GM12878 (cell line): ENCODE results near the gene CSF3R. TPM values are rescaled to one million over a fixed set of nuclear protein-coding genes. Genes with fewer than 3 reads are reported as not detected.

ENCODE experiments used
- ATAC-seq: fragments of 200-7000 bp; cut with Tn5 transposase; 3 replicates; pipeline ENCODE4 v1.9.1; 2020; ENCODE audit warnings: mild to moderate bottlenecking, moderate library complexity
- BruUV-seq: library from RNA; stranded (reverse); fragments of 400-500 nt; replicated peaks from 2 replicates; lab custom pipeline; 2021; lab: Mats Ljungman, UMichigan
- CTCF ChIA-PET: fragments of 300-600 bp; sonication (Branson Sonifier 250); formaldehyde crosslinking; extraction: SDS; loops from one replicate; lab custom pipeline; 2021; ENCODE audit warnings: inconsistent platforms; lab: Yijun Ruan, JAX
- POLR2A ChIA-PET: fragments of 350-600 bp; formaldehyde crosslinking; extraction: SDS; loops from one replicate; lab custom pipeline; 2021; ENCODE audit warnings: inconsistent platforms; lab: Charles Lee
- RAD21 ChIA-PET: fragments of 300-600 bp; sonication (Branson Sonifier 250); formaldehyde crosslinking; loops from one replicate; lab custom pipeline; 2023; ENCODE audit warnings: antibody characterized with exemption; ENCODE audit not compliant: unreplicated experiment; lab: Charles Lee
- SMC1A ChIA-PET: fragments of 300-600 bp; sonication (Branson Sonifier 250); formaldehyde crosslinking; loops from one replicate; lab custom pipeline; 2023; ENCODE audit not compliant: unreplicated experiment, uncharacterized antibody; lab: Charles Lee
- DNase-seq: peaks from one replicate; pipeline ENCODE4 v3.0.0-alpha.2; 2011; ENCODE audit warnings: low read depth, low spot score
- FAIRE-seq: peaks from 3 replicates; lab custom pipeline; 2011; peaks lifted over from hg19 to GRCh38; lab: Jason Lieb, UNC
- H2AFZ ChIP-seq: 2 replicates; pipeline ENCODE4 v1.6.0; 2011; ENCODE audit warnings: low read depth, low read length, control low read depth; ENCODE audit not compliant: control insufficient read depth
- H3K27ac ChIP-seq: 2 replicates; pipeline ENCODE4 v1.5.1; 2011; ENCODE audit warnings: control low read depth; ENCODE audit not compliant: control insufficient read depth, insufficient read depth
- H3K27me3 ChIP-seq, 2 experiments: replicated peaks in 1 of 2; 2 replicates each; pipeline versions ENCODE4 v1.6.0 to v1.6.1; 2011; ENCODE audit warnings: low read length in 1 of 2; ENCODE audit not compliant: control insufficient read depth in 2 of 2, insufficient read depth in 2 of 2
- H3K36me3 ChIP-seq, 2 experiments: 2 replicates each; pipeline ENCODE4 v1.5.1; 2011; ENCODE audit warnings: low read length in 1 of 2; ENCODE audit not compliant: control insufficient read depth in 2 of 2, insufficient read depth in 2 of 2
- H3K4me1 ChIP-seq: 2 replicates; pipeline ENCODE4 v1.6.1; 2011; ENCODE audit warnings: mild to moderate bottlenecking, low read length, moderate library complexity, mixed read lengths; ENCODE audit not compliant: control insufficient read depth, insufficient read depth
- H3K4me2 ChIP-seq: 2 replicates; pipeline ENCODE4 v1.6.0; 2011; ENCODE audit warnings: control low read depth; ENCODE audit not compliant: control insufficient read depth, insufficient read depth
- H3K4me3 ChIP-seq: fragments of 200-600 bp; sonication (generic); 2 replicates; pipeline ENCODE4 v1.5.1; 2016
- H3K79me2 ChIP-seq: 2 replicates; pipeline ENCODE4 v1.6.0; 2011; ENCODE audit warnings: low read length; ENCODE audit not compliant: control insufficient read depth, insufficient read depth
- H3K9ac ChIP-seq: 2 replicates; pipeline ENCODE4 v1.8.0; 2011; ENCODE audit warnings: low read length, control low read depth, mixed read lengths; ENCODE audit not compliant: control insufficient read depth, insufficient read depth
- H3K9me3 ChIP-seq: replicated peaks from 3 replicates; pipeline ENCODE4 v1.5.1; 2011; ENCODE audit warnings: mild to moderate bottlenecking, low read length; ENCODE audit not compliant: control insufficient read depth, insufficient read depth
- H4K20me1 ChIP-seq: 2 replicates; pipeline ENCODE4 v1.6.0; 2011; ENCODE audit not compliant: control insufficient read depth, insufficient read depth
- ASH2L ChIP-seq: fragments of 300-600, 200-600 bp; sonication (generic); IDR thresholded peaks from 2 replicates; pipeline ENCODE4 v1.6.1; 2017; ENCODE audit warnings: low read depth, mild to moderate bottlenecking, borderline replicate concordance
- CBX5 ChIP-seq: sonication (generic); IDR thresholded peaks from 2 replicates; pipeline ENCODE4 v1.6.1; 2016; ENCODE audit warnings: low read depth, moderate library complexity, mild to moderate bottlenecking, inconsistent platforms
- CHD1 ChIP-seq: IDR thresholded peaks from 2 replicates; pipeline ENCODE4 v1.6.1; 2012; ENCODE audit warnings: low read depth, low read length, improper control_type of control experiment
- ESRRA ChIP-seq: IDR thresholded peaks from 2 replicates; pipeline ENCODE4 v1.6.1; 2012; ENCODE audit warnings: mild to moderate bottlenecking, low read length, improper control_type of control experiment
- HDAC2 ChIP-seq: fragments of 200-600 bp; sonication (generic); IDR thresholded peaks from 2 replicates; pipeline ENCODE4 v1.6.1; 2017
- HDGF ChIP-seq: fragments of 450-650 bp; IDR thresholded peaks from 2 replicates; pipeline ENCODE4 v1.6.1; 2016; ENCODE audit warnings: antibody characterized with exemption
- MEF2B ChIP-seq: fragments of 450-650 bp; IDR thresholded peaks from 2 replicates; pipeline ENCODE4 v1.6.1; 2018; ENCODE audit warnings: mild to moderate bottlenecking, moderate library complexity; ENCODE audit not compliant: partially characterized antibody, poor library complexity, severe bottlenecking
- MXI1 ChIP-seq: fragments of 150-350 bp; IDR thresholded peaks from 2 replicates; pipeline ENCODE4 v1.6.1; 2011; ENCODE audit warnings: low read depth, mild to moderate bottlenecking, inconsistent platforms, low read length, improper control_type of control experiment
- SUPT20H ChIP-seq: IDR thresholded peaks from 2 replicates; pipeline ENCODE4 v1.6.1; 2011; ENCODE audit warnings: low read depth, mild to moderate bottlenecking, low read length, moderate library complexity, borderline replicate concordance; ENCODE audit not compliant: control insufficient read depth
- TCF12 ChIP-seq: IDR thresholded peaks from 2 replicates; pipeline ENCODE4 v1.6.1; 2011; ENCODE audit warnings: low read depth, mild to moderate bottlenecking, low read length
- WGBS: methylation state at CpG from one replicate; pipeline ENCODE4 v1.1.6; 2016; ENCODE audit warnings: low lambda C conversion rate; ENCODE audit not compliant: insufficient replicate concordance, insufficient coverage; ENCODE audit errors: missing lambda C conversion rate; 5-methylcytosine and 5-hydroxymethylcytosine counted together
- in situ Hi-C: fragments of 300-500 bp; cut with MboI; formaldehyde crosslinking; loops from 9 replicates; pipeline ENCODE4 v1.14.3; 2018; ENCODE audit warnings: mixed read lengths
- intact Hi-C: fragments of 100-400 bp; cut with micrococcal nuclease; formaldehyde crosslinking; loops from one replicate; pipeline ENCODE4 v1.14.2; 2022; ENCODE audit not compliant: unreplicated experiment
- polyA plus RNA-seq, 11 experiments: library from polyadenylated mRNA; depleted of rRNA in 4 of 11; unstranded in 6 of 11; stranded (reverse) in 5 of 11; fragments of >200 nt; fragmentation: Nextera tagmentation in 4 of 11; fragmentation: Illumina TruSeq in 1 of 11; extraction: Ambion mirVana in 4 of 11; extraction: Trizol in 1 of 11; gene quantifications; 1 replicate in 1 of 11; 2 replicates in 10 of 11; pipeline versions ENCODE4 v1.2.1 to v1.2.3, GENCODE V29; 2011 to 2016; ENCODE audit warnings: inconsistent platforms in 2 of 11, missing spikeins in 2 of 11, low read depth in 1 of 11
- total RNA-seq, 4 experiments: library from RNA; depleted of rRNA in 3 of 4; stranded (reverse); fragments of >200 nt in 3 of 4; fragmentation: Illumina TruSeq in 1 of 4; extraction: Trizol in 1 of 4; gene quantifications; 2 replicates each; pipeline versions ENCODE4 v1.2.1 to v1.2.3, GENCODE V29; 2013 to 2021
- TF ChIP-seq, protein P1 (sequence below): IDR thresholded peaks from 2 replicates; pipeline ENCODE4 v1.6.1; 2012; ENCODE audit warnings: low read depth, low read length, improper control_type of control experiment
- TF ChIP-seq, protein P2 (sequence below): fragments of 150-350 bp; IDR thresholded peaks from 2 replicates; pipeline ENCODE4 v1.6.1; 2014; ENCODE audit warnings: mild to moderate bottlenecking, low read depth, low read length
- TF ChIP-seq, protein P3 (sequence below): fragments of 450-650 bp; IDR thresholded peaks from 2 replicates; pipeline ENCODE4 v1.6.1; 2017; ENCODE audit warnings: low read depth, mild to moderate bottlenecking, moderate library complexity
- TF ChIP-seq, protein P4 (sequence below): IDR thresholded peaks from 2 replicates; pipeline ENCODE4 v1.6.1; 2011; ENCODE audit warnings: mild to moderate bottlenecking, low read depth, low read length, moderate library complexity; ENCODE audit not compliant: insufficient replicate concordance

Gene CSF3R
- total and polyA plus RNA-seq, 10 of the 15 experiments (the other 5 are each of a cell fraction or from before 2014, with no cell fraction given): 0.13 TPM; not detected in 9

DNA sequence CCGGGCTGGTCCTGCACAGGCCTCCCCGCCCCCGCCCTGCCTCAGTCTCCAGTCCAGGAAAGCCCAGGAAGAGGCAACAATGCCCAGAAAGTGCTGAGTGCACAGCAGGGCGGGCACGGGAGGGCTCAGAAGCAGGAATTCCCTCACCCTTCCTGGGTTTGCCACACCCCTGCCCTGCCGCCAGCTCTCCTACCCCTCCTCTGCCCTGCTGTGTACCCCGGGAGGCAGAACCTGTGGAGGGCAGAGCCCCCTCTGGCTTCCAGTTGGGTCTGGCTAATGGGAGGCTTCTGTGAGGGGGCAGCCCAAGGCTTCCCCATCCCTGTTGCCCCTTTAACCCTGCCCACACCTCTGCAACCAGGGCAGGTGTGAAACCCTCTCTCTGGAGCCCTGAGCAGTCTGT, 47.5 kb upstream of the CSF3R start (continued):
- TF ChIP-seq SUPT20H: no peak
- TF ChIP-seq, protein P1, sequence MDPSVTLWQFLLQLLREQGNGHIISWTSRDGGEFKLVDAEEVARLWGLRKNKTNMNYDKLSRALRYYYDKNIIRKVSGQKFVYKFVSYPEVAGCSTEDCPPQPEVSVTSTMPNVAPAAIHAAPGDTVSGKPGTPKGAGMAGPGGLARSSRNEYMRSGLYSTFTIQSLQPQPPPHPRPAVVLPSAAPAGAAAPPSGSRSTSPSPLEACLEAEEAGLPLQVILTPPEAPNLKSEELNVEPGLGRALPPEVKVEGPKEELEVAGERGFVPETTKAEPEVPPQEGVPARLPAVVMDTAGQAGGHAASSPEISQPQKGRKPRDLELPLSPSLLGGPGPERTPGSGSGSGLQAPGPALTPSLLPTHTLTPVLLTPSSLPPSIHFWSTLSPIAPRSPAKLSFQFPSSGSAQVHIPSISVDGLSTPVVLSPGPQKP: no peak

DNA sequence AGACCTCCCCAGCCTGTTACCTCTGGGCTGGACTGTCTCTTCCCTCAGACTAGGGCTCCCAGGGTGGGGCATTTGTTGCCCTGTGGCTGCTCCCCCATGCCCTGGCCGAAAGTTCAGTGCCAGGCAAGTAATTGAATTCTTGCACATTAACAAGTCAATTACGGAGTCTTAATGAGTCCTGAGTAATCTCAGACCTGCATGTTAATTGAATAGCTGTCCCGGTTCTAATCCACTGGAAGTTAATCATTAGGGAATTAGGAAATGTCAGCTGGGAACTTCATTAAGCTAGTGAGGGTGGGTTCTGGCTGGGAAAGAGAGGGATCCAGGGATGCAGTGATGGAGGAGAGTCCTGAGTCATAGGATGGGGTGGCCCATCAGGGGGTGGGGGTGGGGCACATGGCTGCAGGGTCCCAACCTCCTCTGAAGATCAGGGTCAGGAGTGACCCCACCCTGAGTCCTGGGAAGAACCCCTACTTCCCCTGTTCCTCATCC, 47.1 kb upstream of the CSF3R start:
- FAIRE-seq (no peak), DNase-seq (no peak), ATAC-seq (no peak)
- no TSS peak for BruUV-seq
- H3K4me2 ChIP-seq: no peak overlapping the region
- H3K4me1 ChIP-seq: no peaks in the 10 kb centered on the region
- no peaks in the 10 kb centered on the region for H3K79me2 ChIP-seq
- H3K36me3 ChIP-seq: no peaks in the 10 kb centered on the region
- CTCF ChIA-PET: no interaction called here
- no peaks in the 10 kb centered on the region for H3K27me3 ChIP-seq
- no peak overlapping the region for H2AFZ ChIP-seq
- intact Hi-C loops: no loop called here
- in situ Hi-C loops: no loop called here
- H3K9me3 ChIP-seq: no peaks in the 10 kb centered on the region
- no peak overlapping the region for H3K27ac ChIP-seq
- H3K9ac ChIP-seq: no peak overlapping the region
- POLR2A ChIA-PET: no interaction called here
- SMC1A ChIA-PET: no interaction called here
- 0% methylated on average over 3 of the region's 3 CpGs for WGBS
- H3K4me3 ChIP-seq: no peak overlapping the region
- no peaks in the 10 kb centered on the region for H4K20me1 ChIP-seq
- RAD21 ChIA-PET: no interaction called here
- TF ChIP-seq, protein P2, sequence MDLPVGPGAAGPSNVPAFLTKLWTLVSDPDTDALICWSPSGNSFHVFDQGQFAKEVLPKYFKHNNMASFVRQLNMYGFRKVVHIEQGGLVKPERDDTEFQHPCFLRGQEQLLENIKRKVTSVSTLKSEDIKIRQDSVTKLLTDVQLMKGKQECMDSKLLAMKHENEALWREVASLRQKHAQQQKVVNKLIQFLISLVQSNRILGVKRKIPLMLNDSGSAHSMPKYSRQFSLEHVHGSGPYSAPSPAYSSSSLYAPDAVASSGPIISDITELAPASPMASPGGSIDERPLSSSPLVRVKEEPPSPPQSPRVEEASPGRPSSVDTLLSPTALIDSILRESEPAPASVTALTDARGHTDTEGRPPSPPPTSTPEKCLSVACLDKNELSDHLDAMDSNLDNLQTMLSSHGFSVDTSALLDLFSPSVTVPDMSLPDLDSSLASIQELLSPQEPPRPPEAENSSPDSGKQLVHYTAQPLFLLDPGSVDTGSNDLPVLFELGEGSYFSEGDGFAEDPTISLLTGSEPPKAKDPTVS: no peak
- TF ChIP-seq, protein P3, sequence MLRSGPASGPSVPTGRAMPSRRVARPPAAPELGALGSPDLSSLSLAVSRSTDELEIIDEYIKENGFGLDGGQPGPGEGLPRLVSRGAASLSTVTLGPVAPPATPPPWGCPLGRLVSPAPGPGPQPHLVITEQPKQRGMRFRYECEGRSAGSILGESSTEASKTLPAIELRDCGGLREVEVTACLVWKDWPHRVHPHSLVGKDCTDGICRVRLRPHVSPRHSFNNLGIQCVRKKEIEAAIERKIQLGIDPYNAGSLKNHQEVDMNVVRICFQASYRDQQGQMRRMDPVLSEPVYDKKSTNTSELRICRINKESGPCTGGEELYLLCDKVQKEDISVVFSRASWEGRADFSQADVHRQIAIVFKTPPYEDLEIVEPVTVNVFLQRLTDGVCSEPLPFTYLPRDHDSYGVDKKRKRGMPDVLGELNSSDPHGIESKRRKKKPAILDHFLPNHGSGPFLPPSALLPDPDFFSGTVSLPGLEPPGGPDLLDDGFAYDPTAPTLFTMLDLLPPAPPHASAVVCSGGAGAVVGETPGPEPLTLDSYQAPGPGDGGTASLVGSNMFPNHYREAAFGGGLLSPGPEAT: no peak
- TF ChIP-seq HDAC2 (no peak), TCF12 (no peak), ASH2L (no peak), HDGF (no peak), CHD1 (no peak), ESRRA (no peak), CBX5 (no peak), MEF2B (no peak), MXI1 (no peak)
- TF ChIP-seq, protein P4, sequence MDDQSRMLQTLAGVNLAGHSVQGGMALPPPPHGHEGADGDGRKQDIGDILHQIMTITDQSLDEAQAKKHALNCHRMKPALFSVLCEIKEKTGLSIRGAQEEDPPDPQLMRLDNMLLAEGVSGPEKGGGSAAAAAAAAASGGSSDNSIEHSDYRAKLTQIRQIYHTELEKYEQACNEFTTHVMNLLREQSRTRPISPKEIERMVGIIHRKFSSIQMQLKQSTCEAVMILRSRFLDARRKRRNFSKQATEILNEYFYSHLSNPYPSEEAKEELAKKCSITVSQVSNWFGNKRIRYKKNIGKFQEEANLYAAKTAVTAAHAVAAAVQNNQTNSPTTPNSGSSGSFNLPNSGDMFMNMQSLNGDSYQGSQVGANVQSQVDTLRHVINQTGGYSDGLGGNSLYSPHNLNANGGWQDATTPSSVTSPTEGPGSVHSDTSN: no peak
